GM18868 (cell line): ENCODE data around the gene SETBP1.
A peak's percentile ranks its signal among the peaks of the same experiment; 100 is the strongest.

Experiments used
- ATAC-seq: cut with Tn5 transposase; IDR thresholded peaks from one replicate; pipeline ENCODE4 v1.9.1; 2021; ENCODE audit warnings: mild to moderate bottlenecking, moderate library complexity; ENCODE audit not compliant: unreplicated experiment

The SETBP1 gene

GRCh38 chr18:44895176-44895798, 214.6 kb downstream of the SETBP1 start:
- peak; percentile 52 for ATAC-seq

- ATAC-seq: no peak
Measured at GRCh38 chr18:44896846-44897245, 216.2 kb downstream of the SETBP1 start.

GRCh38 chr18:44897411-44897810, 216.7 kb downstream of the SETBP1 start:
- ATAC-seq: no peak

GRCh38 chr18:44897816-44898215, 217.1 kb downstream of the SETBP1 start:
- no peak for ATAC-seq

- ATAC-seq: no peak
Measured at GRCh38 chr18:44898498-44898897, 217.8 kb downstream of the SETBP1 start.

GRCh38 chr18:44899832-44900231, 219.1 kb downstream of the SETBP1 start:
- ATAC-seq: no peak

- no peak for ATAC-seq
Measured at GRCh38 chr18:44900627-44901026, 219.9 kb downstream of the SETBP1 start.

- no peak for ATAC-seq
Measured at GRCh38 chr18:44901283-44901682, 220.6 kb downstream of the SETBP1 start.

GRCh38 chr18:44903327-44903726, 222.6 kb downstream of the SETBP1 start:
- no peak for ATAC-seq

- ATAC-seq: no peak
Measured at GRCh38 chr18:44904768-44905167, 224.1 kb downstream of the SETBP1 start.

GRCh38 chr18:44909191-44909719, 228.6 kb downstream of the SETBP1 start:
- peak; percentile 86 for ATAC-seq

- ATAC-seq: no peak
Measured at GRCh38 chr18:44911260-44911659, 230.6 kb downstream of the SETBP1 start.

GRCh38 chr18:44911773-44912172, 231.1 kb downstream of the SETBP1 start:
- ATAC-seq: peak; percentile 22

GRCh38 chr18:44912740-44913478, 232.2 kb downstream of the SETBP1 start:
- no peak for ATAC-seq

- no peak for ATAC-seq
Measured at GRCh38 chr18:44914028-44914427, 233.3 kb downstream of the SETBP1 start.

GRCh38 chr18:44915213-44915612, 234.5 kb downstream of the SETBP1 start:
- no peak for ATAC-seq

GRCh38 chr18:44915661-44916060, 235.0 kb downstream of the SETBP1 start:
- no peak for ATAC-seq

- no peak for ATAC-seq
Measured at GRCh38 chr18:44916429-44917207, 235.9 kb downstream of the SETBP1 start.

- ATAC-seq: no peak
Measured at GRCh38 chr18:44917216-44918141, 236.8 kb downstream of the SETBP1 start.

GRCh38 chr18:44918142-44918476, 237.4 kb downstream of the SETBP1 start:
- ATAC-seq: no peak

GRCh38 chr18:44920441-44920840, 239.8 kb downstream of the SETBP1 start:
- ATAC-seq: no peak
